Measurements from ENCODE around the gene FCRLA.

- TF ChIP-seq EZH2phosphoT487 (IDR thresholded peaks at IDR 0.05; ENCODE audit: insufficient read depth, low read depth) (no peak), EZH2 (IDR thresholded peaks at IDR 0.05; ENCODE audit: insufficient read depth, poor library complexity, severe bottlenecking) (no peak)
These were observed 15.4 kb downstream of the FCRLA start for GRCh38 chr1:161722406-161722805.

All from GM23248 (cell line).